GM21447 (cell line): Measurements from ENCODE around the gene DIPK1C.
A peak's percentile ranks its signal among the peaks of the same experiment; 100 is the strongest.

Experiments used
- ATAC-seq: cut with Tn5 transposase; IDR thresholded peaks from one replicate; pipeline ENCODE4 v1.9.1; 2021; ENCODE audit not compliant: unreplicated experiment

Gene DIPK1C

GRCh38 chr18:74422541-74422940, 34.6 kb downstream of the DIPK1C start:
- no peak for ATAC-seq

- ATAC-seq: no peak
Measured at GRCh38 chr18:74420926-74421325, 36.2 kb downstream of the DIPK1C start.

- ATAC-seq: no peak
Measured at GRCh38 chr18:74420481-74420880, 36.6 kb downstream of the DIPK1C start.

GRCh38 chr18:74419761-74420160, 37.3 kb downstream of the DIPK1C start:
- ATAC-seq: no peak

DNA sequence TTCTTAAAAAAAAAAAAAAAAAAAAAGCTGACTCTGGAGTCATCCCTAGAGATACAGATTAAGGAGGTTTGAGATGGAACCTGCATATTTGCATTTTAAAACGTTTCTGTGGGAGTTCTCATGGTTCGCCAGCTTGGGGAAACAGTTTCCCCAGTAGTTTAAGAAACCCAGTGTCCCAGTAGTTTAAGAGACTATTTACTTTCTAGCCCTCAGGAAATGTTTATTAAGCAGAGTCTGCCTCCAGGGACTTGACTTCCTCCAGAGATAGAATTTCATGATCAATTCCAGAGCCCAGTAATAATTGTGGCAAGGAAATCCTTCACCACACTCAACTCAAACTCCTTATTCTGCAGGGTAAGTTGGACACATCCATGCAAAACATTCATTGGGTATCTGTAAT, 39.1 kb downstream of the DIPK1C start:
- ATAC-seq: no peak

- ATAC-seq: no peak
Measured at GRCh38 chr18:74416124-74416523, 41.0 kb downstream of the DIPK1C start.

- ATAC-seq: no peak
Measured at GRCh38 chr18:74414953-74415515, 42.1 kb downstream of the DIPK1C start.

- no peak for ATAC-seq
Measured at GRCh38 chr18:74413836-74414235, 43.3 kb downstream of the DIPK1C start.

DNA sequence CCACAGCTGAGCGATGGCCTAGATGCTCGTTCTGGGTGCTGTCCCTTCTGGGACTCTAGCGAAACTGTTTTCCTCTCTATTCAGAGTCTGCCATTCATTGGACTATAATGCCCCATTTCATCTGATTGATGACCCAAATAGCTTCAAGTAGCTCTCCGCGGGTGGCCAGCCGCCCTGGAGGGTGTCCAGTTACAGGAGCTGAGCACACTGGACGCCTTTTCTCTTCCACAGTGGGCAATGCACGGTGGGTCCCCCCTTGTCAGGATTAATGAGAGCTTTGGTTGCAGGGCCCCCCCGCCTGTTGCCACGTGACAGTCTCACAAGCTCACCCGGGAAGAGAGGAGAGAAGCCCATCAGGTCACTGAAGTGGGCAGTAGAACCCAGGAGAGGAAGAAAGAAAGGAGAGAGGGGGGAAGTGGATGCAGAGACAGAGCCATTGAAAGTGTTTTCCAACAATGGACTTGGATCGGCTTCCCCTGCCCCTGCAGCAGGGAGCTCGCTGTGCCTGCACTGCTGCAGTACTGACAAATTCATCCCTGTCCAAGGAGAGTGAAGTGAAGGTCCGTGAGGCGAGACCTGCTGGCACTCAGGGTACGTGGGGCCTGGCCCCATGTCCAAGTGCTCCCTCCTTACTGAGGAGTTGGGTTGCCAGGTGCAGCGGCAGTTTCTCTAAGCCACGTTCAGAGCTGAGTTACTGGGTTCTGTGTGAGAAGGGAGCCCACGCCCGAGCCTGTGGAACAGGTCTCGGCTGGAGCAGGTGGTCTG, 44.8 kb downstream of the DIPK1C start:
- no peak for ATAC-seq

GRCh38 chr18:74411475-74411874, 45.6 kb downstream of the DIPK1C start:
- ATAC-seq: no peak

- ATAC-seq: no peak
Measured at GRCh38 chr18:74410441-74410992, 46.6 kb downstream of the DIPK1C start.

- peak; percentile 71 for ATAC-seq
Measured at GRCh38 chr18:74407888-74408287, 49.2 kb downstream of the DIPK1C start.

- ATAC-seq: no peak
Measured at GRCh38 chr18:74402806-74403433, 54.2 kb downstream of the DIPK1C start.

- ATAC-seq: no peak
Measured at GRCh38 chr18:74400813-74401212, 56.3 kb downstream of the DIPK1C start.

DNA sequence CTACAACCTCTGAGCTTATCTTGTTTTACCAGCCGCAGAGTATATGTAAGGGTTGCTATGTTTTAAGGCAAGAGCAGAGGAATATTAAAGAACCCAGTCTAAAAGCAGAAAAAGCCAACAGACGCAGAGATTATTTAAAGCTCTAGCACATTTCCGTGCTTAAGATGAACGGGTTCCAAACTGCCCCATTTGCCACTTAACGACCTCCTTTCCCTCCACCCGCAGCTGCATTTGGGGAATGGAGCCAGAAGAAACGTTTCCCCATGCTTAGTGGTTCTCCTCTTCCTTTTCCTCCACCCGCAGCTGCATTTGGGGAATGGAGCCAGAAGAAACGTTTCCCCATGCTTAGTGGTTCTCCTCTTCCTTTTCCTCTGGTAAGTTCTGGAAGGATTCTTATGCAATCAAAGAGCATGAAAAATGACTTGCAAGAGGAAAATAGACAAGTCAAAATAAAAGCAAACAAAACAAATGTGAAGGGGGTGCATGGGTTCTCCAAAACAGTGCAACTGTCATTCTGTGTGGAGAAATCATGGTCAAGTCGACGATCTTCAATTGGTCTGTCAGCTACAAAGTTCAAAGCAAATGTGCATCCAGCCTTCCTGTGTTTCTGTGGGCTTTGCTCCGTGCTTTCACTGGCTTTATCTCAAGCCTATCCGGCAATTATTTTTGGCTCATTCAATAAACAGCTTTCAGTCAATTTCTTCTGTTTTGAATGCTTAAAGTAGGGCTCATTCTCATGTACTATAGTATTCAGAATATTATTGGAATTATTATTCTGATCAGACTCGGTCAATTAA, 57.8 kb downstream of the DIPK1C start:
- no peak for ATAC-seq

GRCh38 chr18:74397572-74397971, 59.5 kb downstream of the DIPK1C start:
- ATAC-seq: no peak

GRCh38 chr18:74396171-74397169, 60.6 kb downstream of the DIPK1C start:
- no peak for ATAC-seq

- ATAC-seq: no peak
Measured at GRCh38 chr18:74395648-74396154, 61.4 kb downstream of the DIPK1C start.

- no peak for ATAC-seq
Measured at GRCh38 chr18:74395006-74395405, 62.1 kb downstream of the DIPK1C start.

DNA sequence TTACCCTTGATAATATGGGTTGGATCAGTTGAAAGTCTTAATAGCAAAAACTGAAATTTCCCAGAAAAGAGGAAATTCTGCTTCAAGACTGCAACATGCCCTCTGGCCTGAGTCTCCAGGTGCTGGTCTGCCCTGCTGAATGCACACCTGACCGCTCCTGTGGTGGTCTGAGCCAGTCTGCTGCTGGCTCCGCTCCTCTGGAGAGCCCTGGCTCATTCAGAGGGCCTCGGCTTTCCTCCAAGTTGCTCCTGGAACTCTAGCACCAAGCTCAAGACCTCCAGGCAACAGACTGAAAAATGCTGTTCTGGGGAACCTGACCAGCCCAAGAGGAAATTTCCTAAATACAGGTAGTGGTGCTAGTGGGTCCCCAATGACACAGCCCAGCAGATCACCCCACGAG, 64.8 kb downstream of the DIPK1C start:
- no peak for ATAC-seq
